Neural crest cell (in vitro differentiated cells): ENCODE data around the gene FFAR4. TPM values are rescaled to one million over a fixed set of nuclear protein-coding genes. Genes with fewer than 3 reads are reported as not detected.
"Not testable (repeated sequence)": the region's sequence is repeated elsewhere in the genome, so short reads cannot be mapped to it uniquely, and the experiment has no call there.

ENCODE experiments used
- DNase-seq: peaks from one replicate; pipeline ENCODE4 v3.0.0; 2021; ENCODE audit warnings: low read depth, mixed read lengths, low spot score
- H3K27ac Mint-ChIP-seq: one replicate; pipeline ENCODE4 v1.8.0; 2021; ENCODE audit warnings: mild to moderate bottlenecking, mixed read lengths; ENCODE audit not compliant: unreplicated experiment
- H3K27me3 Mint-ChIP-seq: 2 replicates; pipeline ENCODE4 v1.8.0; 2021; ENCODE audit warnings: low read depth, mild to moderate bottlenecking, mixed read lengths
- H3K36me3 Mint-ChIP-seq: 2 replicates; pipeline ENCODE4 v1.8.0; 2021; ENCODE audit warnings: low read depth, mild to moderate bottlenecking, mixed read lengths
- H3K4me1 Mint-ChIP-seq: 2 replicates; pipeline ENCODE4 v1.8.0; 2021; ENCODE audit warnings: mixed read lengths
- H3K4me3 Mint-ChIP-seq: one replicate; pipeline ENCODE4 v1.8.0; 2021; ENCODE audit warnings: mild to moderate bottlenecking, mixed read lengths
- H3K9me3 Mint-ChIP-seq: 2 replicates; pipeline ENCODE4 v1.8.0; 2021; ENCODE audit warnings: mixed read lengths
- long read RNA-seq: library from polyadenylated mRNA; unstranded; transcript quantifications from one replicate; pipeline ENCODE4 v2.0.0, GENCODE V29; 2020
- total RNA-seq: library from RNA; stranded (reverse); gene quantifications from 2 replicates; pipeline ENCODE4 v1.2.1, GENCODE V29; 2021
- TF ChIP-seq, protein P1 (sequence below): fragments of 200-600 bp; sonication (generic); conservative IDR thresholded peaks from 2 replicates; pipeline ENCODE4 v1.5.0; 2021; ENCODE audit warnings: antibody characterized with exemption, mild to moderate bottlenecking

Gene FFAR4
- total RNA-seq = 0.09 TPM in 1 of 2 replicates, not detected in the other
- long read RNA-seq = 0 reads

DNA sequence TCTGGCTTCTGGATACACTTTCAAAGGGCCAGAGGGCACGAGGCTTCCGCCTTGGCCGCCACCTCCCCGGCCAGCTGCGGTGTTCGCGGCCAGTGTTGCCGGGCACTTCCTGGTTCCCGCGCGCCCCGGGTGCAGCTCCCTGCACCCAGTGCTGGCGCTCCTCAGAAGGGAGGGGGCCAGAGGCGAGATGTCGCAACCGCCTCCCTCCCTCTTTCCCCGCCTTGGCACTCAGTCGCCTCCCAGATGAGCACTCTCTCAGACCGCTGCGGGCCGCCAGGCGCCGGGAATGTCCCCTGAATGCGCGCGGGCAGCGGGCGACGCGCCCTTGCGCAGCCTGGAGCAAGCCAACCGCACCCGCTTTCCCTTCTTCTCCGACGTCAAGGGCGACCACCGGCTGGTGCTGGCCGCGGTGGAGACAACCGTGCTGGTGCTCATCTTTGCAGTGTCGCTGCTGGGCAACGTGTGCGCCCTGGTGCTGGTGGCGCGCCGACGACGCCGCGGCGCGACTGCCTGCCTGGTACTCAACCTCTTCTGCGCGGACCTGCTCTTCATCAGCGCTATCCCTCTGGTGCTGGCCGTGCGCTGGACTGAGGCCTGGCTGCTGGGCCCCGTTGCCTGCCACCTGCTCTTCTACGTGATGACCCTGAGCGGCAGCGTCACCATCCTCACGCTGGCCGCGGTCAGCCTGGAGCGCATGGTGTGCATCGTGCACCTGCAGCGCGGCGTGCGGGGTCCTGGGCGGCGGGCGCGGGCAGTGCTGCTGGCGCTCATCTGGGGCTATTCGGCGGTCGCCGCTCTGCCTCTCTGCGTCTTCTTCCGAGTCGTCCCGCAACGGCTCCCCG, at the start of gene FFAR4:
Gene FFAR4 (plus strand): TSS at position 231 of the 842 bp plus-strand sequence. CDS start 56 bp downstream, at position 287.
- peaks cover 8% of the 10 kb centered on the region for H3K4me1 Mint-ChIP-seq
- TF ChIP-seq, protein P1, sequence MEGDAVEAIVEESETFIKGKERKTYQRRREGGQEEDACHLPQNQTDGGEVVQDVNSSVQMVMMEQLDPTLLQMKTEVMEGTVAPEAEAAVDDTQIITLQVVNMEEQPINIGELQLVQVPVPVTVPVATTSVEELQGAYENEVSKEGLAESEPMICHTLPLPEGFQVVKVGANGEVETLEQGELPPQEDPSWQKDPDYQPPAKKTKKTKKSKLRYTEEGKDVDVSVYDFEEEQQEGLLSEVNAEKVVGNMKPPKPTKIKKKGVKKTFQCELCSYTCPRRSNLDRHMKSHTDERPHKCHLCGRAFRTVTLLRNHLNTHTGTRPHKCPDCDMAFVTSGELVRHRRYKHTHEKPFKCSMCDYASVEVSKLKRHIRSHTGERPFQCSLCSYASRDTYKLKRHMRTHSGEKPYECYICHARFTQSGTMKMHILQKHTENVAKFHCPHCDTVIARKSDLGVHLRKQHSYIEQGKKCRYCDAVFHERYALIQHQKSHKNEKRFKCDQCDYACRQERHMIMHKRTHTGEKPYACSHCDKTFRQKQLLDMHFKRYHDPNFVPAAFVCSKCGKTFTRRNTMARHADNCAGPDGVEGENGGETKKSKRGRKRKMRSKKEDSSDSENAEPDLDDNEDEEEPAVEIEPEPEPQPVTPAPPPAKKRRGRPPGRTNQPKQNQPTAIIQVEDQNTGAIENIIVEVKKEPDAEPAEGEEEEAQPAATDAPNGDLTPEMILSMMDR = no peak

DNA sequence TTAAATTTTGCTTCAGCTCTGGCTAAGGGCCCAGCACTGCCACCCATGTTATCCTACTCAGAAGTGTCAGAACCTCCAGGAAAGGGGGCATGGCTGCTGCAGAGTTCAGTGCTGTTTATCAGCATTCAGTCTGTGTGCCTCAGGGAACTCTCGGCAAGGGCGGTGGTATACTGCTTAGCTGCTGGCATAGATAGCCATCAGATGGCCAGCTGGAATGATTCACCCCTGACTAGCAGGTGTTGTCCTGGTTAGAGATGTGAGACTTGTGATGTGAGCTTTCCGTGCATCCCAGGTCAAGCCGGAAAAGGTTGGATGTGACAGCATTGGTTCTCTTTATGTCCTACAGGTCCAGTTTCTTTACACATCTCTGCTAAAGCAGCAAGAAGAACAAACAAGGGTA, 47.9 kb upstream of the FFAR4 start:
- no peaks in the 10 kb centered on the region for H3K27me3 Mint-ChIP-seq
- peaks cover 55% of the 10 kb centered on the region for H3K36me3 Mint-ChIP-seq
- no peak overlapping the region for H3K4me3 Mint-ChIP-seq
- DNase-seq = no peak
- peaks cover 9% of the 10 kb centered on the region for H3K9me3 Mint-ChIP-seq
- TF ChIP-seq, protein P1 = no peak
- H3K27ac Mint-ChIP-seq = no peak overlapping the region
- H3K4me1 Mint-ChIP-seq = no peaks in the 10 kb centered on the region

More for the DNA sequence above, at the start of gene FFAR4:
- H3K9me3 Mint-ChIP-seq = no peaks in the 10 kb centered on the region
- no peak for DNase-seq
- no peaks in the 10 kb centered on the region for H3K36me3 Mint-ChIP-seq
- H3K4me3 Mint-ChIP-seq = peak within 1 kb of the TSS; percentile 74
- peaks cover 80% of the 10 kb centered on the region for H3K27me3 Mint-ChIP-seq
- H3K27ac Mint-ChIP-seq = no peak within 1 kb of the TSS

DNA sequence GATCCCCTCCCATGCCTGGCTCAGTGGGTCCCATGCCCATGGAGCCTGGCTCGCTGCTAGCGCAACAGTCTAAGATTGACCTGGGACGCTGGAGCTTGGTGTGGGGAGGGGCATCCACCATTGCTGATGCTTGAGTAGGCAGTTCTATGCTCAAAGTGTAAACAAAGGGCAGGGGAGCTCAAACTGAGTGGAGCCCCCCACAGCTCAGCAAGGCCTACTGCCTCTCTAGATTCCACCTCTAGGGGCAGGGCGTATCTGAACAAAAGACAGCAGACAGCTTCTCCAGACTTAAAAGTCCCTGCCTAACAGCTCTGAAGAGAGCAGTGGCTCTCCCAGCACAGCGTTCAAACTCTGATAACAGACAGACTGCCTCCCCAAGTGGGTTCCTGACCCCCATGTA, 31.2 kb upstream of the FFAR4 start:
- Mint-ChIP-seq H3K27me3 (peaks cover 14% of the 10 kb centered on the region), H3K36me3 (peaks cover 6% of the 10 kb centered on the region), H3K4me3 (no peak overlapping the region), H3K9me3 (peaks cover 2% of the 10 kb centered on the region), H3K27ac (no peak overlapping the region), H3K4me1 (no peaks in the 10 kb centered on the region)
- TF ChIP-seq, protein P1 = no peak
- no peak for DNase-seq

DNA sequence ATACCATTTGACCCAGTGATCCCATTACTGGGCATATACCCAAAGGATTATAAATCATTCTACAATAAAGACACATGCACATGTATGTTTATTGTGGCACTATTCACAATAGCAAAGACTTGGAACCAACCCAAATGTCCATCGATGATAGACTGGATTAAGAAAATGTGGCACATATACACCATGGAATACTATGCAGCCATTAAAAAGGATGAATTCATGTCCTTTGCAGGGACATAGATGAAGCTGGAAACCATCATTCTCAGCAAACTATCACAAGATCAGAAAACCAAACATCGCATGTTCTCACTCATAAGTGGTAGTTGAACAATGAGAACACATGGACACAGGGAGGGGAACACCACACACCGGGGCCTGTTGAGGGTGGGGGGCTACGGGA, 25.6 kb upstream of the FFAR4 start:
- H3K36me3 Mint-ChIP-seq, H3K27ac Mint-ChIP-seq, H3K9me3 Mint-ChIP-seq, H3K4me1 Mint-ChIP-seq, H3K4me3 Mint-ChIP-seq, DNase-seq: not testable (repeated sequence)
- H3K27me3 Mint-ChIP-seq = peaks cover 14% of the 10 kb centered on the region

DNA sequence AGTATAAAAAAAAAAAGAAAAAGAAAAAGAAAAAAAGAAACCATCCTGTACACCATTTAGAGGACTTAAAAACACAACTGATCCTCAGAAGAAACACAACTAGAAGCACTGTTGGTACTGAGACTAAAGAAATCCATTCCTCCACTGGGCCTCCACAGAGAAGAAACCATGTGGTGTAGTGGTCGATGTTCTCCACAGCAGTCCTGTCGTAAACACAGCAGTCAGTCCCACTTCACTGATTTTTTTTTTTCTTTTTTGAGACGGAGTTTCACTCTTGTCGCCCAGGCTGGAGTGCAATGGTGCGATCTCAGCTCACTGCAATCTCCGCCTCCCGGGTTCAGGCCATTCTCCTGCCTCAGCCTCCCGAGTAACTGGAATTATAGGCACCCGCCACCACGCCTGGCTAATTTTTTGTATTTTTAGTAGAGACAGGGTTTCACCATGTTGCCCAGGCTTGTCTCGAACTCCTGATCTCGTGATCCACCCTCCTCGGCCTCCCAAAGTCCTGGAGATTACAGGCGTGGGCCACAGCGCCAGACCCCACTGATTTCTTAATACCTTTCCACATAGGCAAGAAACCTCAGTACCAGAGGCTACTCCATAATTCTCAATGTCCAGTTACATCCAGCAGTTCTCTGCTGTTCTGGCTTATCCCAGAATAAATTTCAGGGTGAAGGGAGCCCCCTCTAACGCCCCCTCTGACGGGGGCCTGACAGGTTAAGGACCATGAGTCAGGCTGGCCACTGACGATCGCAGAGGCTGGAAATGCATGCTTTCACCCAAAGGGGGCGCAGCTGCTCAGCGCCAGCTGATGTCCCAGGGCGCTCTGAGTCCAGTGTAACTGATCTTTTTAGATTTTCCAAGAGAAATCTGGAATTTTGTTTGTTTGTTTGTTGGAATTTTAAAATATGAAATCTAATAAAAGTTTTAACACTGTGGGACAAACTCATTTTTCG, 24.8 kb upstream of the FFAR4 start:
- Mint-ChIP-seq H3K36me3 (peaks cover 3% of the 10 kb centered on the region), H3K4me3 (no peak overlapping the region), H3K9me3 (no peaks in the 10 kb centered on the region), H3K27me3 (peaks cover 17% of the 10 kb centered on the region), H3K4me1 (no peaks in the 10 kb centered on the region), H3K27ac (no peak overlapping the region)
- peak; percentile 51 for DNase-seq
- TF ChIP-seq, protein P1 = peak; percentile 83
